H9 (cell line): ENCODE data around the gene NQO1. TPM values are rescaled to one million over a fixed set of nuclear protein-coding genes. Genes with fewer than 3 reads are reported as not detected.

Source experiments
- DNase-seq: peaks from one replicate; pipeline ENCODE4 v3.0.0-alpha.2; 2017
- H2AFZ ChIP-seq: one replicate; pipeline ENCODE4 v1.6.1; 2013; ENCODE audit warnings: mild to moderate bottlenecking, low read length, control low read depth, moderate library complexity
- H2AK5ac ChIP-seq: 2 replicates; pipeline ENCODE4 v1.6.1; 2013; ENCODE audit warnings: low read length, control low read depth, mixed read lengths; ENCODE audit not compliant: insufficient read length
- H2BK120ac ChIP-seq: one replicate; pipeline ENCODE4 v1.6.1; 2013; ENCODE audit warnings: low read depth, mild to moderate bottlenecking, low read length, control low read depth, inconsistent platforms; ENCODE audit not compliant: poor library complexity, severe bottlenecking
- H2BK12ac ChIP-seq: 2 replicates; pipeline ENCODE4 v1.6.1; 2013; ENCODE audit warnings: low read length, control low read depth, mixed read lengths, low read depth; ENCODE audit not compliant: insufficient read length
- H2BK15ac ChIP-seq: 2 replicates; pipeline ENCODE4 v1.6.1; 2013; ENCODE audit warnings: low read depth, low read length, control low read depth
- H2BK20ac ChIP-seq: one replicate; pipeline ENCODE4 v1.6.1; 2013; ENCODE audit warnings: low read depth, mild to moderate bottlenecking, low read length, control low read depth, inconsistent platforms; ENCODE audit not compliant: poor library complexity, severe bottlenecking
- H2BK5ac ChIP-seq: 2 replicates; pipeline ENCODE4 v1.6.1; 2013; ENCODE audit warnings: low read length, control low read depth, mixed read lengths; ENCODE audit not compliant: insufficient read length
- H3K14ac ChIP-seq: 2 replicates; pipeline ENCODE4 v1.6.1; 2013; ENCODE audit warnings: low read length, control low read depth; ENCODE audit not compliant: insufficient read depth
- H3K18ac ChIP-seq: 2 replicates; pipeline ENCODE4 v1.6.1; 2013; ENCODE audit warnings: low read depth, mild to moderate bottlenecking, mixed read lengths, low read length, control low read depth; ENCODE audit not compliant: insufficient read length
- H3K23ac ChIP-seq: 2 replicates; pipeline ENCODE4 v1.6.1; 2013; ENCODE audit warnings: low read length, control low read depth, mixed read lengths, low read depth; ENCODE audit not compliant: insufficient read length
- H3K23me2 ChIP-seq: 2 replicates; pipeline ENCODE4 v1.6.1; 2013; ENCODE audit warnings: low read depth, mild to moderate bottlenecking, mixed read lengths, low read length, control low read depth; ENCODE audit not compliant: insufficient read length, poor library complexity, severe bottlenecking
- H3K27ac ChIP-seq: 2 replicates; pipeline ENCODE4 v1.5.1; 2013; ENCODE audit warnings: low read length, control low read depth, mixed read lengths, low read depth; ENCODE audit not compliant: insufficient read length
- H3K27me3 ChIP-seq: 2 replicates; pipeline ENCODE4 v1.6.1; 2013; ENCODE audit warnings: low read length, control low read depth, inconsistent platforms; ENCODE audit not compliant: insufficient read depth
- H3K4ac ChIP-seq: 2 replicates; pipeline ENCODE4 v1.6.1; 2013; ENCODE audit warnings: low read depth, mild to moderate bottlenecking, control low read depth, inconsistent platforms, low read length, moderate library complexity
- H3K4me1 ChIP-seq: 2 replicates; pipeline ENCODE4 v1.6.1; 2013; ENCODE audit warnings: low read length, control low read depth, inconsistent platforms; ENCODE audit not compliant: insufficient read depth
- H3K4me2 ChIP-seq: 2 replicates; pipeline ENCODE4 v1.6.1; 2013; ENCODE audit warnings: low read length, control low read depth, mixed read lengths; ENCODE audit not compliant: insufficient read length, insufficient read depth
- H3K56ac ChIP-seq: 2 replicates; pipeline ENCODE4 v1.6.1; 2013; ENCODE audit warnings: low read depth, mild to moderate bottlenecking, mixed read lengths, low read length, control low read depth; ENCODE audit not compliant: insufficient read length
- H3K79me1 ChIP-seq: 2 replicates; pipeline ENCODE4 v1.6.1; 2013; ENCODE audit warnings: low read depth, mild to moderate bottlenecking, moderate library complexity, low read length, control low read depth, inconsistent platforms; ENCODE audit not compliant: insufficient read depth, poor library complexity, severe bottlenecking
- H3K79me2 ChIP-seq: 2 replicates; pipeline ENCODE4 v1.6.1; 2013; ENCODE audit warnings: low read length, control low read depth, inconsistent platforms; ENCODE audit not compliant: insufficient read depth
- H3K9ac ChIP-seq: 2 replicates; pipeline ENCODE4 v1.6.1; 2013; ENCODE audit warnings: low read length, control low read depth, mixed read lengths; ENCODE audit not compliant: insufficient read length; ENCODE audit errors: extremely low read depth
- H3K9me3 ChIP-seq: one replicate; pipeline ENCODE4 v1.6.1; 2013; ENCODE audit warnings: low read depth, low read length, inconsistent platforms; ENCODE audit not compliant: control insufficient read depth
- H3T11ph ChIP-seq: one replicate; pipeline ENCODE4 v1.6.1; 2013; ENCODE audit warnings: mild to moderate bottlenecking, low read length, control low read depth, inconsistent platforms
- H4K20me1 ChIP-seq: one replicate; pipeline ENCODE4 v1.6.1; 2013; ENCODE audit not compliant: control insufficient read depth, insufficient read length, insufficient read depth
- H4K5ac ChIP-seq: 2 replicates; pipeline ENCODE4 v1.6.1; 2013; ENCODE audit warnings: low read depth, mild to moderate bottlenecking, mixed read lengths, low read length, control low read depth; ENCODE audit not compliant: insufficient read length
- H4K8ac ChIP-seq: replicated peaks from 2 replicates; pipeline ENCODE4 v1.6.1; 2013; ENCODE audit warnings: low read length, control low read depth, mixed read lengths, low read depth; ENCODE audit not compliant: insufficient read length
- H4K91ac ChIP-seq: 2 replicates; pipeline ENCODE4 v1.6.1; 2013; ENCODE audit warnings: low read depth, mild to moderate bottlenecking, moderate library complexity, mixed read lengths, low read length, control low read depth; ENCODE audit not compliant: insufficient read length
- H3K27ac Mint-ChIP-seq, 3 experiments: 2 replicates in 2 of 3; 3 replicates in 1 of 3; pipeline ENCODE4 v1.8.0; 2020 to 2021; ENCODE audit warnings: mixed read lengths in 3 of 3, mild to moderate bottlenecking in 1 of 3, moderate library complexity in 1 of 3
- H3K27me3 Mint-ChIP-seq: 2 replicates; pipeline ENCODE4 v1.8.0; 2021; ENCODE audit warnings: low read depth, mild to moderate bottlenecking, moderate library complexity, mixed read lengths
- H3K36me3 Mint-ChIP-seq, 3 experiments: 2 replicates in 2 of 3; 3 replicates in 1 of 3; pipeline ENCODE4 v1.8.0; 2020 to 2021; ENCODE audit warnings: low read depth in 3 of 3, mixed read lengths in 3 of 3; ENCODE audit not compliant: insufficient read depth in 1 of 3
- H3K4me1 Mint-ChIP-seq, 2 experiments: 2 replicates each; pipeline ENCODE4 v1.8.0; 2020; ENCODE audit warnings: mixed read lengths in 2 of 2
- H3K4me3 Mint-ChIP-seq, 2 experiments: 2 replicates in 1 of 2; 3 replicates in 1 of 2; pipeline ENCODE4 v1.8.0; 2020 to 2021; ENCODE audit warnings: mild to moderate bottlenecking in 2 of 2, mixed read lengths in 2 of 2, moderate library complexity in 1 of 2
- H3K9me3 Mint-ChIP-seq, 2 experiments: 2 replicates in 1 of 2; 3 replicates in 1 of 2; pipeline ENCODE4 v1.8.0; 2020; ENCODE audit warnings: mild to moderate bottlenecking in 2 of 2, mixed read lengths in 2 of 2, moderate library complexity in 1 of 2
- CTCF ChIP-seq: fragments of 200-600 bp; sonication (generic); conservative IDR thresholded peaks from 3 replicates; pipeline ENCODE4 v1.8.0; 2021; ENCODE audit warnings: antibody characterized with exemption, mild to moderate bottlenecking
- total RNA-seq: library from RNA; stranded (reverse); gene quantifications from 2 replicates; pipeline ENCODE4 v1.2.1, GENCODE V29; 2021

The NQO1 gene
- total RNA-seq, 1 experiment from 2014 or later: 64.6 TPM

- Histone ChIP-seq H3K14ac (no peak overlapping the region), H4K91ac (no peak overlapping the region), H2BK15ac (no peak overlapping the region), H3K9ac (no peak overlapping the region), H3K27ac (no peak overlapping the region), H2BK20ac (no peak overlapping the region), H3K4me2 (no peak overlapping the region), H3K9me3 (no peaks in the 10 kb centered on the region), H3K4ac (no peak overlapping the region), H4K20me1 (no peaks in the 10 kb centered on the region), H2BK12ac (no peak overlapping the region), H3K79me2 (peaks cover 5% of the 10 kb centered on the region; the same call in 1 of the 2 replicates), H2AFZ (no peak overlapping the region), H3K23ac (no peak overlapping the region), H2BK5ac (no peak overlapping the region), H3K18ac (no peak overlapping the region), H4K8ac (no peak overlapping the region), H4K5ac (no peak overlapping the region), H3K23me2 (no peaks in the 10 kb centered on the region), H3K56ac (no peak overlapping the region), H2AK5ac (no peak overlapping the region), H2BK120ac (no peak overlapping the region), H3K79me1 (no peaks in the 10 kb centered on the region), H3K4me1 (no peaks in the 10 kb centered on the region), H3K27me3 (no peaks in the 10 kb centered on the region), H3T11ph (no peak overlapping the region)
- H3K36me3 Mint-ChIP-seq: peaks cover 2 to 11% (median 8%) of the 10 kb centered on the region in 3 experiments; a peak in 3 of 7 replicates
- no peak for TF ChIP-seq CTCF
- no peak for DNase-seq
- H3K4me3 Mint-ChIP-seq: no peak overlapping the region
- H3K4me1 Mint-ChIP-seq: peaks cover 6 to 8% of the 10 kb centered on the region in 2 experiments; a peak in 3 of 4 replicates
- no peak overlapping the region for H3K27ac Mint-ChIP-seq
- H3K27me3 Mint-ChIP-seq: no peaks in the 10 kb centered on the region
- peaks cover 0 to 5% of the 10 kb centered on the region in 2 experiments; a peak in 2 of 5 replicates for H3K9me3 Mint-ChIP-seq
Measured at GRCh38 chr16:69775563-69775962, 49.2 kb upstream of the NQO1 start.
